Measurements from ENCODE around the gene EPHA10. TPM values are rescaled to one million over a fixed set of nuclear protein-coding genes. Genes with fewer than 3 reads are reported as not detected.
"Not testable (repeated sequence)": the region's sequence is repeated elsewhere in the genome, so short reads cannot be mapped to it uniquely, and the experiment has no call there.

EPHA10 gene
- total RNA-seq, 1 donor from 2014 or later: not detected

- not testable (repeated sequence) for DNase-seq (ENCODE audit: low read depth)
Measured at GRCh38 chr1:37737975-37738374, 26.9 kb downstream of the EPHA10 start.

GRCh38 chr1:37734629-37735591 lies 30.0 kb downstream of the EPHA10 start:
- DNase-seq (ENCODE audit: low read depth): no peak

- no peak for DNase-seq (ENCODE audit: low read depth)
Measured at GRCh38 chr1:37732111-37732780, 32.7 kb downstream of the EPHA10 start.

- no peak for DNase-seq (ENCODE audit: low read depth)
Measured at GRCh38 chr1:37731312-37732019, 33.5 kb downstream of the EPHA10 start.

GRCh38 chr1:37730376-37730775 lies 34.5 kb downstream of the EPHA10 start:
- no peak for DNase-seq (ENCODE audit: low read depth)

GRCh38 chr1:37728416-37728815 lies 36.5 kb downstream of the EPHA10 start:
- DNase-seq (ENCODE audit: low read depth): no peak

- DNase-seq (ENCODE audit: low read depth): no peak
Measured at GRCh38 chr1:37726751-37727585, 38.0 kb downstream of the EPHA10 start.

- DNase-seq (ENCODE audit: low read depth): no peak
Measured at GRCh38 chr1:37725851-37726613, 38.9 kb downstream of the EPHA10 start.

- DNase-seq (ENCODE audit: low read depth): no peak
Measured at GRCh38 chr1:37724575-37724974, 40.3 kb downstream of the EPHA10 start.

- DNase-seq (ENCODE audit: low read depth): no peak
Measured at GRCh38 chr1:37723390-37724078, 41.4 kb downstream of the EPHA10 start.

GRCh38 chr1:37723072-37723389 lies 41.9 kb downstream of the EPHA10 start:
- no peak for DNase-seq (ENCODE audit: low read depth)

- DNase-seq (ENCODE audit: low read depth): no peak
Measured at GRCh38 chr1:37722181-37723071, 42.5 kb downstream of the EPHA10 start.

GRCh38 chr1:37721565-37721964 lies 43.4 kb downstream of the EPHA10 start:
- DNase-seq (ENCODE audit: low read depth): no peak

GRCh38 chr1:37720231-37721130 lies 44.4 kb downstream of the EPHA10 start:
- no peak for DNase-seq (ENCODE audit: low read depth)

- DNase-seq (ENCODE audit: low read depth): no peak
Measured at GRCh38 chr1:37719572-37720195, 45.2 kb downstream of the EPHA10 start.

- DNase-seq (ENCODE audit: low read depth): no peak
Measured at GRCh38 chr1:37718901-37719571, 45.9 kb downstream of the EPHA10 start.
